Body of pancreas (tissue), 4 donors: Measurements from ENCODE around the gene METRNL. TPM values are rescaled to one million over a fixed set of nuclear protein-coding genes. Genes with fewer than 3 reads are reported as not detected.

Source experiments
- ATAC-seq: fragments of 150-250 bp; one replicate; pipeline ENCODE4 v1.9.1; 2016
- DNase-seq, 4 donors: peaks; one replicate each; pipeline ENCODE4 v3.0.0-alpha.2; 2019
- H3K27ac ChIP-seq, 4 donors: fragments of 200-600 bp; sonication (generic); 1 replicate in 3 of 4; 2 replicates in 1 of 4; pipeline versions ENCODE4 v1.5.1 to v1.6.1; 2016 to 2019; ENCODE audit warnings: mild to moderate bottlenecking in 1 of 4, mixed read lengths in 1 of 4, moderate library complexity in 1 of 4
- H3K27me3 ChIP-seq, 2 donors: fragments of 200-600 bp; sonication (generic); one replicate each; pipeline ENCODE4 v1.6.0; 2016; ENCODE audit warnings: mild to moderate bottlenecking in 1 of 2
- H3K36me3 ChIP-seq, 2 donors: fragments of 200-600 bp; sonication (generic); replicated peaks in 1 of 2; 2 replicates each; pipeline ENCODE4 v1.5.1; 2016; ENCODE audit warnings: low read depth in 2 of 2; ENCODE audit not compliant: insufficient read depth in 1 of 2
- H3K4me1 ChIP-seq: fragments of 200-600 bp; sonication (generic); one replicate; pipeline ENCODE4 v1.6.0; 2016
- H3K4me3 ChIP-seq, 2 donors: fragments of 200-600 bp; sonication (generic); 1 replicate in 1 of 2; 2 replicates in 1 of 2; pipeline ENCODE4 v1.5.1; 2016 to 2019
- H3K9me3 ChIP-seq, 3 donors: fragments of 200-600 bp; sonication (generic); 1 replicate in 2 of 3; 2 replicates in 1 of 3; pipeline ENCODE4 v1.5.1; 2016
- CTCF ChIP-seq, 7 experiments: fragments of 450-650 bp in 4 of 7; fragments of 200-600 bp in 3 of 7; sonication (generic) in 3 of 7; IDR thresholded peaks; one replicate each; pipeline ENCODE4 v1.5.1; 2016 to 2019; ENCODE audit warnings: antibody characterized with exemption in 7 of 7
- POLR2A ChIP-seq, 3 donors: fragments of 450-650 bp; IDR thresholded peaks; one replicate each; pipeline ENCODE4 v1.6.1; 2016; ENCODE audit warnings: antibody characterized with exemption in 3 of 3, mild to moderate bottlenecking in 2 of 3
- WGBS, 2 donors: methylation state at CpG; one replicate each; pipeline ENCODE4 v1.1.5; 2017; 5-methylcytosine and 5-hydroxymethylcytosine counted together
- intact Hi-C: fragments of 100-400 bp; cut with DNase I; formaldehyde crosslinking; loops from one replicate; pipeline ENCODE4 v1.15.1; 2023
- total RNA-seq, 2 donors: library from RNA; depleted of rRNA; stranded (reverse); fragments of >200 nt; gene quantifications; one replicate each; pipeline ENCODE4 v1.1.0, GENCODE V29; 2016

Gene METRNL
- total RNA-seq, 2 donors from 2014 or later = 21.3 to 26.4 TPM

- TF ChIP-seq POLR2A (IDR thresholded peaks at IDR 0.05) = peak in 1 of 3 donors; percentile 14
- no peak for TF ChIP-seq CTCF (IDR thresholded peaks at IDR 0.05)
- intact Hi-C loops = no loop called here
- Histone ChIP-seq H3K4me3 (no peak overlapping the region), H3K9me3 (no peaks in the 10 kb centered on the region), H3K4me1 (peaks cover 53% of the 10 kb centered on the region), H3K36me3 (no peaks in the 10 kb centered on the region), H3K27me3 (no peaks in the 10 kb centered on the region), H3K27ac (peak overlapping the region in 3 of 4 donors; percentile 21 to 51 (median 46))
- DNase-seq = peak in 1 of 4 donors; percentile 46
- ATAC-seq = no peak
- 53% methylated on average over 12 of the region's 22 CpGs; no CpG with 5 or more reads in 1 of the 2 donors for WGBS, 2 donors
These were observed 22.5 kb downstream of the METRNL start for GRCh38 chr17:83101805-83102480.

DNA sequence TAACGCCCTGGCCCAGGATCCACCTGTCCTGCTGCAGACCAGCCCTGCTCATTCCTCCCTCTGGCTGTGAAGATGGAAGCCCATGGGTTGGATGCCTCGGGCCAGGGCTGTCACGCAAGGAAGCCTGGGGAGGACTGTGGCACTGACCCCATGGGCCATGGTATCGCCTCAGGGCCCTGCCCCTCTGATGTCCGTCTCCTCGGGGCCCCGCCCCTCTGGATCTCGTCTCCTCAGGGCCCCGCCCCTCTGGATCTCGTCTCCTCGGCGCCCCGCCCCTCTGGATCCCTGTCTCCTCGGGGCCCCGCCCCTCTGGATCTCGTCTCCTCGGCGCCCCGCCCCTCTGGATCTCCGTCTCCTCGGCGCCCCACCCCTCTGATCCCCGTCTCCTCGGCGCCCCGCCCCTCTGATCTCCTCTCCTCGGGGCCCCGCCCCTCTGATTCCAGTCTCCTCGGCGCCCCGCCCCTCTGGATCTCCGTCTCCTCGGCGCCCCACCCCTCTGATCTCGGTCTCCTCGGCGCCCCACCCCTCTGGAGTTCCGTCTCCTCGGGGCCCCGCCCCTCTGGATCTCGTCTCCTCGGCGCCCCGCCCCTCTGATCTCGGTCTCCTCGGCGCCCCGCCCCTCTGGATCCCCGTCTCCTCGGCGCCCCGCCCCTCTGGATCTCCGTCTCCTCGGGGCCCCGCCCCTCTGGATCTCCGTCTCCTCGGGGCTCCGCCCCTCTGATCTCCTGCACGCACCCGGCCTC, 24.0 kb downstream of the METRNL start:
- TF ChIP-seq POLR2A (IDR thresholded peaks at IDR 0.05) = no peak
- no peak for TF ChIP-seq CTCF (IDR thresholded peaks at IDR 0.05)
- no peaks in the 10 kb centered on the region for H3K27me3 ChIP-seq
- intact Hi-C loops = no loop called here
- peaks cover 41% of the 10 kb centered on the region for H3K4me1 ChIP-seq
- no peak for ATAC-seq
- no peaks in the 10 kb centered on the region for H3K36me3 ChIP-seq
- no peak overlapping the region for H3K4me3 ChIP-seq
- H3K9me3 ChIP-seq = no peaks in the 10 kb centered on the region
- H3K27ac ChIP-seq = peak overlapping the region in 2 of 4 donors; percentile 28 to 49
- DNase-seq = peak; percentile 73 to 83 (median 77)
- WGBS, 2 donors = 61% methylated on average over 12 of the region's 60 CpGs; no CpG with 5 or more reads in 1 of the 2 donors

GRCh38 chr17:83103943-83104311, 24.5 kb downstream of the METRNL start:
- H3K4me3 ChIP-seq = no peak overlapping the region
- H3K9me3 ChIP-seq = no peaks in the 10 kb centered on the region
- 44 to 66% methylated on average over 5 to 10 of the region's 10 CpGs for WGBS, 2 donors
- H3K27ac ChIP-seq = peak overlapping the region in 2 of 4 donors; percentile 28 to 49
- no peak for DNase-seq
- H3K4me1 ChIP-seq = peaks cover 35% of the 10 kb centered on the region
- peak; percentile 6 for ATAC-seq
- no peaks in the 10 kb centered on the region for H3K27me3 ChIP-seq
- TF ChIP-seq POLR2A (IDR thresholded peaks at IDR 0.05) (no peak), CTCF (IDR thresholded peaks at IDR 0.05) (no peak)
- intact Hi-C loops = no loop called here
- no peaks in the 10 kb centered on the region for H3K36me3 ChIP-seq

- no peaks in the 10 kb centered on the region for H3K36me3 ChIP-seq
- H3K4me1 ChIP-seq = peaks cover 35% of the 10 kb centered on the region
- no peaks in the 10 kb centered on the region for H3K9me3 ChIP-seq
- peak overlapping the region in 1 of 4 donors; percentile 49 for H3K27ac ChIP-seq
- DNase-seq (no peak), ATAC-seq (no peak)
- TF ChIP-seq POLR2A (IDR thresholded peaks at IDR 0.05) = no peak
- TF ChIP-seq CTCF (IDR thresholded peaks at IDR 0.05) = no peak
- no peak overlapping the region for H3K4me3 ChIP-seq
- intact Hi-C loops = no loop called here
- 65 to 76% methylated on average over 36 to 37 of the region's 45 CpGs for WGBS, 2 donors
- H3K27me3 ChIP-seq = no peaks in the 10 kb centered on the region
These were observed 25.4 kb downstream of the METRNL start for GRCh38 chr17:83104577-83105505.
